Activated T-cell treated with anti-CD3 and anti-CD28 coated beads, Interleukin-2, amount 50 U/mL, for 24 hours (primary cell): Measurements from ENCODE around the gene ANKZF1.

ENCODE experiments used
- DNase-seq: peaks from one replicate; pipeline ENCODE4 v3.0.0-alpha.2; 2020
- H3K27ac Mint-ChIP-seq: 2 replicates; pipeline ENCODE4 v1.8.0; 2020; ENCODE audit warnings: mild to moderate bottlenecking, mixed read lengths
- H3K27me3 Mint-ChIP-seq: 2 replicates; pipeline ENCODE4 v1.8.0; 2020; ENCODE audit warnings: mixed read lengths
- H3K36me3 Mint-ChIP-seq: 2 replicates; pipeline ENCODE4 v1.8.0; 2020; ENCODE audit warnings: low read depth, mixed read lengths
- H3K4me1 Mint-ChIP-seq: 2 replicates; pipeline ENCODE4 v1.8.0; 2020; ENCODE audit warnings: low read depth, mixed read lengths
- H3K4me3 Mint-ChIP-seq: 2 replicates; pipeline ENCODE4 v1.8.0; 2020; ENCODE audit warnings: mild to moderate bottlenecking, moderate library complexity, mixed read lengths
- H3K9me3 Mint-ChIP-seq: 2 replicates; pipeline ENCODE4 v1.8.0; 2020; ENCODE audit warnings: mixed read lengths

Gene ANKZF1

DNA sequence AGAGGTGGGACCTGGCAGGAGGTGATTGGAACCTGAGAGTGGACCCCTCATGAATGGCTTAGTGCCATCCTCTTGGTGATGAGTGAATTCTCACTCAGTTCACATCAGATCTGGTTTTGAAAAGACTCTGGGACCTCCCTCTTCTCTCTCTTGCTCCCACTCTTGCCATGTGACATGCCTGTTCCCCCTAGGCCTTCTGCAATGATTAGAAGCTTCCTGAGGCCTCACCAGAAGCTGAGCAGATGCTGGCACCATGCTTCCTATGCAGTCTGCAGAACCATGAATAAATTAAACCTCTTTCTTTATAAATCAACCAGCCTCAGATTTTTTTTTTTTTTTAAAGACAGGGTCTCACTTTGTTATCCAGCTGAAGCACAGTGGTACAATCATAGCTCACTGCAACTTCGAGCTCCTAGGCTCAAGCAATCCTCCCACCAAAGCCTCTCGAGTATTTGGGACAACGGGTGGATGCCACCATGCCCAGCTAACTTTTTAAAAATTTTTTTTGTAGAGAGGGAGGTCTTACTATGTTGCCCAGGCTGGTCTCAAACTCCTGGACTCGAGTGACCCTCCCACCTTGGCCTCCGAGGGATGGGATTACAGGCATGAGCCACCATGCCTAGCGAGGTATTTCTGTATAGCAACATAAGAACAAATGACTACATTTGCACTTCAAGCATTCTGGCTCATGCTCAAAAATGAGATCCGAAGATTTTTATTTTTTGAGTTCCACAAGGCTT lies 25.0 kb upstream of the ANKZF1 start:
- Mint-ChIP-seq H3K4me1 (peaks cover 40% of the 10 kb centered on the region), H3K27ac (no peak overlapping the region), H3K4me3 (no peak overlapping the region)

GRCh38 chr2:219205165-219205538 lies 24.5 kb upstream of the ANKZF1 start:
- Mint-ChIP-seq H3K9me3 (peaks cover 6% of the 10 kb centered on the region), H3K36me3 (peaks cover 33% of the 10 kb centered on the region), H3K4me1 (peaks cover 42% of the 10 kb centered on the region), H3K27ac (peak overlapping the region; percentile 98), H3K27me3 (no peaks in the 10 kb centered on the region), H3K4me3 (peak overlapping the region; percentile 27)
- no peak for DNase-seq

More for the DNA sequence above, 25.0 kb upstream of the ANKZF1 start:
- DNase-seq: no peak
- Mint-ChIP-seq H3K27me3 (no peaks in the 10 kb centered on the region), H3K9me3 (peaks cover 6% of the 10 kb centered on the region), H3K36me3 (peaks cover 28% of the 10 kb centered on the region)

DNA sequence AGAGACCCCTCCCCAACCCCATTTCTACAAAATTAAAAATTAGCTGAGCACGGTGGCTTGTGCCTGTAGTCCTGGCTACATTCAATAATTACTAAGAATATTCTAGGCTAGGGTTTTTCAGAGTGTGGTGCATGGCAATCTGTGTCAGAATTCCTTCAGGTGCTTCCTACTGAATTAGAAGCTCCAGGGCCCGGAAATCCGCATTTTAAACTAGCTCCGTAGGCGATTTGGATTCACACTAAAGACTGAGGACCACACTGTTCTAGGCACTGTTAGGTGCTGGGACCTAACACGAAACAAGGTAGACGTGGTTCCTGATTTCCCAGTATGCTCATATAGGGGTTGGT lies 23.7 kb upstream of the ANKZF1 start:
- DNase-seq: no peak
- H3K9me3 Mint-ChIP-seq: peaks cover 6% of the 10 kb centered on the region
- H3K4me1 Mint-ChIP-seq: peaks cover 42% of the 10 kb centered on the region
- H3K27me3 Mint-ChIP-seq: no peaks in the 10 kb centered on the region
- peak overlapping the region; percentile 98 for H3K27ac Mint-ChIP-seq
- H3K36me3 Mint-ChIP-seq: peaks cover 41% of the 10 kb centered on the region
- H3K4me3 Mint-ChIP-seq: peak overlapping the region; percentile 92

GRCh38 chr2:219206328-219207133 lies 23.1 kb upstream of the ANKZF1 start, which contains the start of gene ZFAND2B:
Gene ZFAND2B, plus strand, starts transcription at chr2:219206782. Its CDS starts 206 bp downstream, at chr2:219206988.
- H3K4me3 Mint-ChIP-seq: peak within 1 kb of the TSS; percentile 92
- peaks cover 6% of the 10 kb centered on the region for H3K9me3 Mint-ChIP-seq
- no peaks in the 10 kb centered on the region for H3K27me3 Mint-ChIP-seq
- peaks cover 46% of the 10 kb centered on the region for H3K4me1 Mint-ChIP-seq
- peaks cover 47% of the 10 kb centered on the region for H3K36me3 Mint-ChIP-seq
- peak; percentile 97 for DNase-seq
- peak within 1 kb of the TSS; percentile 98 for H3K27ac Mint-ChIP-seq

DNA sequence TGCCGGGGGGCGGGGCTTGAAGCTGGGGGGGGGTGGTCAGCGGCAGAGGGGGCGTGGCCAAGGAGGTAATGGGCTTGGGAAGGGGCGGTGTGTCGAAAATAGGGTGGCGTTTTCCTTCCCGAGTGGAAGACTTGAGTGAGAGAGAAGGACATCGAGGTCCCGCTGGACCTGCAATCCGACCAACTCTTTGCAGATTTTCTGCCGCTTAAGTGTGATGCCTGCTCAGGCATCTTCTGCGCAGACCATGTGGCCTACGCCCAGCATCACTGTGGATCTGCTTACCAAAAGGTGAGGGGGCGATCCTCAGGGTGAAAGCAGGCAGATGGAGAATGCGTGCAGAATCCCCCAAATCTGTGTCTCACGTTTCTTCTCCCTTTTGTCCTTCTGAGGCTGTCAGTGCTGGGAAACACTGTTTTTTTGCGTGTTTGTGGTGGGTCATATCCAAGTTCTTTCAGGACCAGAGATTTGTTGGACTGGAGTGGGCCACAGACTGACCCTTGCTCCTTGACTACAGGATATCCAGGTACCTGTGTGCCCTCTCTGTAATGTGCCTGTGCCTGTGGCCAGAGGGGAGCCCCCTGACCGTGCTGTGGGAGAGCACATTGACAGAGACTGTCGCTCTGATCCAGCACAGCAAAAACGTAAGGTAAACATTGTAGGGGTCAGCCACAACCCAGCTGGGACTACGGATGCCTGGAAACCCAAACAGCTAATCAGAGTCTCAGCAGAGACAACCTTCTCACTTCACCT lies 22.3 kb upstream of the ANKZF1 start:
- peaks cover 6% of the 10 kb centered on the region for H3K9me3 Mint-ChIP-seq
- no peaks in the 10 kb centered on the region for H3K27me3 Mint-ChIP-seq
- peaks cover 52% of the 10 kb centered on the region for H3K36me3 Mint-ChIP-seq
- DNase-seq: no peak
- peak overlapping the region; percentile 92 for H3K4me3 Mint-ChIP-seq
- H3K27ac Mint-ChIP-seq: peak overlapping the region; percentile 98
- H3K4me1 Mint-ChIP-seq: peaks cover 50% of the 10 kb centered on the region

- H3K4me3 Mint-ChIP-seq: peak overlapping the region; percentile 92
- H3K9me3 Mint-ChIP-seq: peaks cover 6% of the 10 kb centered on the region
- no peaks in the 10 kb centered on the region for H3K27me3 Mint-ChIP-seq
- peaks cover 50% of the 10 kb centered on the region for H3K4me1 Mint-ChIP-seq
- peak overlapping the region; percentile 98 for H3K27ac Mint-ChIP-seq
- no peak for DNase-seq
- H3K36me3 Mint-ChIP-seq: peaks cover 60% of the 10 kb centered on the region
These were observed 21.5 kb upstream of the ANKZF1 start for GRCh38 chr2:219207884-219208740.

- Mint-ChIP-seq H3K27me3 (no peaks in the 10 kb centered on the region), H3K4me1 (peaks cover 50% of the 10 kb centered on the region), H3K27ac (peak overlapping the region; percentile 98), H3K9me3 (peaks cover under 1% of the 10 kb centered on the region), H3K36me3 (peaks cover 74% of the 10 kb centered on the region), H3K4me3 (peak overlapping the region; percentile 92)
- no peak for DNase-seq
These were observed 20.1 kb upstream of the ANKZF1 start for GRCh38 chr2:219209236-219210195.

- peak overlapping the region; percentile 98 for H3K27ac Mint-ChIP-seq
- H3K9me3 Mint-ChIP-seq: no peaks in the 10 kb centered on the region
- DNase-seq: no peak
- peaks cover 50% of the 10 kb centered on the region for H3K4me1 Mint-ChIP-seq
- no peak overlapping the region for H3K4me3 Mint-ChIP-seq
- H3K27me3 Mint-ChIP-seq: no peaks in the 10 kb centered on the region
- peaks cover 82% of the 10 kb centered on the region for H3K36me3 Mint-ChIP-seq
These were observed 19.3 kb upstream of the ANKZF1 start for GRCh38 chr2:219210196-219210885.

GRCh38 chr2:219210886-219211362 lies 18.7 kb upstream of the ANKZF1 start:
- Mint-ChIP-seq H3K36me3 (peaks cover 88% of the 10 kb centered on the region), H3K4me3 (no peak overlapping the region), H3K27me3 (no peaks in the 10 kb centered on the region), H3K9me3 (no peaks in the 10 kb centered on the region), H3K4me1 (peaks cover 50% of the 10 kb centered on the region), H3K27ac (peak overlapping the region; percentile 79)
- no peak for DNase-seq

GRCh38 chr2:219213026-219213415 lies 16.6 kb upstream of the ANKZF1 start:
- H3K36me3 Mint-ChIP-seq: peaks cover 90% of the 10 kb centered on the region
- H3K27ac Mint-ChIP-seq: no peak overlapping the region
- no peak overlapping the region for H3K4me3 Mint-ChIP-seq
- H3K27me3 Mint-ChIP-seq: no peaks in the 10 kb centered on the region
- peaks cover 52% of the 10 kb centered on the region for H3K4me1 Mint-ChIP-seq
- no peaks in the 10 kb centered on the region for H3K9me3 Mint-ChIP-seq
- DNase-seq: no peak

DNA sequence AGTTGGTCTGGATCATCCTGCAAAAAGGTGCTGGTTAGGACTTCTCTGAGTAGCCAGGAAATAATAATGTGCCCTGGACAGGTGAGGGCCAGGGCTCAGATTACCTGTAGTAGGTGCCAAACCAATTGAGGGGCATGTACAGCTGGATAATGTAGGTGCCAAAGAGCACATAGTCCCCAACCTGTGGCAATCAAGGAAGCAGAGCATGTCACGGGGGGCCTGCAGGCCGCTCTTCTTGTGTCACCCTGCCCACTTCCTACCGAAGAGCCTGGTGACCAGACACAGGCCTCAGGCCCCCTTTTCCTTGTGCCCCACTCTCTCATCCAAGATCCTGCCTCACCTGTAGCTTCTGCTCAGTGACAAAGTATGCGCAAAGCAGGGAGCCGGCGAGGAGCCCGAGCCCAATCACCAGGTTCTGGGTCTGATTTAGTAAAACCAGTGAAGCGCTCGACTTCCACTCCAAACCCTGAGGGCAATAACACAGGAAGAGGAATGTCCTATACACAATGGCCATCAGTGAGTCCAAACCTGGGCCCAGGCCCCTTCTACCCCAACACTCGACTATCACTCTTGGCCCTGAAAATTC lies 16.0 kb upstream of the ANKZF1 start:
- DNase-seq: no peak
- Mint-ChIP-seq H3K4me1 (peaks cover 48% of the 10 kb centered on the region), H3K27ac (no peak overlapping the region), H3K4me3 (no peak overlapping the region), H3K27me3 (no peaks in the 10 kb centered on the region), H3K9me3 (no peaks in the 10 kb centered on the region), H3K36me3 (peaks cover 84% of the 10 kb centered on the region)

GRCh38 chr2:219214141-219214540 lies 15.5 kb upstream of the ANKZF1 start:
- no peak for DNase-seq
- Mint-ChIP-seq H3K36me3 (peaks cover 81% of the 10 kb centered on the region), H3K4me3 (no peak overlapping the region), H3K9me3 (no peaks in the 10 kb centered on the region), H3K27me3 (no peaks in the 10 kb centered on the region), H3K27ac (no peak overlapping the region), H3K4me1 (peaks cover 46% of the 10 kb centered on the region)
